SK-N-SH (cell line): ENCODE measurements around the gene TRMT1L. TPM values are rescaled to one million over a fixed set of nuclear protein-coding genes. Genes with fewer than 3 reads are reported as not detected.

ENCODE experiments used
- CTCF ChIA-PET: fragments of 300-600, 350-600 bp; formaldehyde crosslinking; extraction: SDS; loops from one replicate; lab custom pipeline; 2021; lab: Yijun Ruan, JAX
- POLR2A ChIA-PET: fragments of 350-600 bp; sonication (Branson Sonifier 250); formaldehyde crosslinking; extraction: SDS; loops from one replicate; lab custom pipeline; 2020; ENCODE audit warnings: antibody characterized with exemption, inconsistent platforms; lab: Yijun Ruan, JAX
- DNase-seq: peaks from one replicate; pipeline ENCODE4 v3.0.0; 2012
- H2AFZ ChIP-seq: fragments of 200-600 bp; sonication (generic); 2 replicates; pipeline ENCODE4 v1.8.1; 2016; ENCODE audit warnings: antibody characterized with exemption, mild to moderate bottlenecking, low read depth
- H3F3A ChIP-seq: fragments of 200-600 bp; sonication (generic); replicated peaks from 2 replicates; pipeline ENCODE3; 2016; ENCODE audit warnings: antibody characterized with exemption, mild to moderate bottlenecking; ENCODE audit not compliant: insufficient read depth
- H3K27ac ChIP-seq, 2 experiments: fragments of 200-500 bp in 1 of 2; fragments of 200-600 bp in 1 of 2; sonication (Bioruptor generic) in 1 of 2; sonication (generic), shearing (Covaris generic) in 1 of 2; 2 replicates each; pipeline versions ENCODE4 v1.5.1 to v1.6.1; 2014 to 2016; ENCODE audit warnings: low read depth in 2 of 2, inconsistent platforms in 1 of 2, low read length in 1 of 2, mild to moderate bottlenecking in 1 of 2, mixed read lengths in 1 of 2
- H3K27me3 ChIP-seq: fragments of 200-600 bp; sonication (generic), shearing (Covaris generic); 2 replicates; pipeline ENCODE4 v1.6.1; 2016; ENCODE audit warnings: mixed run types; ENCODE audit not compliant: insufficient read depth
- H3K36me3 ChIP-seq, 2 experiments: fragments of 200-500 bp in 1 of 2; fragments of 200-600 bp in 1 of 2; sonication (Bioruptor generic) in 1 of 2; sonication (generic) in 1 of 2; replicated peaks in 1 of 2; 2 replicates each; pipeline versions ENCODE3 to v1.5.1; 2014 to 2016; ENCODE audit warnings: low read length in 1 of 2, mild to moderate bottlenecking in 1 of 2; ENCODE audit not compliant: insufficient read depth in 2 of 2, control insufficient read depth in 1 of 2
- H3K4me1 ChIP-seq, 2 experiments: fragments of 200-500 bp in 1 of 2; fragments of 200-600 bp in 1 of 2; sonication (Bioruptor generic) in 1 of 2; sonication (generic), shearing (Covaris generic) in 1 of 2; 2 replicates each; pipeline versions ENCODE4 v1.5.1 to v1.6.1; 2014 to 2016; ENCODE audit warnings: low read depth in 1 of 2, low read length in 1 of 2, mixed run types in 1 of 2; ENCODE audit not compliant: insufficient read depth in 2 of 2, control insufficient read depth in 1 of 2
- H3K4me2 ChIP-seq: fragments of 200-600 bp; sonication (generic), shearing (Covaris generic); 2 replicates; pipeline ENCODE4 v1.6.1; 2017; ENCODE audit warnings: mixed run types
- H3K4me3 ChIP-seq, 2 experiments: fragments of 200-500 bp in 1 of 2; fragments of 200-600 bp in 1 of 2; sonication (Bioruptor generic) in 1 of 2; sonication (generic), shearing (Covaris generic) in 1 of 2; 2 replicates each; pipeline versions ENCODE4 v1.5.1 to v1.8.1; 2014 to 2016; ENCODE audit warnings: low read depth in 2 of 2, inconsistent platforms in 1 of 2, low read length in 1 of 2, mild to moderate bottlenecking in 1 of 2, mixed read lengths in 1 of 2, moderate library complexity in 1 of 2
- H3K79me2 ChIP-seq: fragments of 200-600 bp; sonication (generic); 2 replicates; pipeline ENCODE4 v1.8.1; 2017; ENCODE audit warnings: mild to moderate bottlenecking; ENCODE audit not compliant: insufficient read depth
- H3K9ac ChIP-seq: fragments of 200-600 bp; sonication (generic); 2 replicates; pipeline ENCODE4 v1.6.1; 2017; ENCODE audit warnings: mixed run types
- H3K9me2 ChIP-seq: fragments of 200-600 bp; sonication (generic); 2 replicates; pipeline ENCODE4 v1.6.1; 2017; ENCODE audit warnings: mixed run types
- H3K9me3 ChIP-seq: fragments of 200-600 bp; sonication (generic); 2 replicates; pipeline ENCODE4 v1.6.1; 2017; ENCODE audit warnings: mixed run types, mild to moderate bottlenecking, moderate library complexity
- H4K20me1 ChIP-seq: fragments of 200-600 bp; sonication (generic); 2 replicates; pipeline ENCODE4 v1.6.1; 2017; ENCODE audit warnings: mild to moderate bottlenecking, mixed run types; ENCODE audit not compliant: insufficient read depth
- ELF1 ChIP-seq: IDR thresholded peaks from 2 replicates; pipeline ENCODE4 v1.4.0; 2012
- FOSL2 ChIP-seq: IDR thresholded peaks from 2 replicates; pipeline ENCODE4 v1.4.0; 2012; ENCODE audit warnings: low read depth, mild to moderate bottlenecking, moderate library complexity, borderline replicate concordance
- GABPA ChIP-seq: IDR thresholded peaks from 2 replicates; pipeline ENCODE4 v1.4.0; 2012; ENCODE audit warnings: low read depth, mild to moderate bottlenecking
- JUND ChIP-seq: IDR thresholded peaks from 2 replicates; pipeline ENCODE4 v1.4.0; 2012
- MEF2A ChIP-seq: IDR thresholded peaks from 2 replicates; pipeline ENCODE4 v1.4.0; 2012; ENCODE audit warnings: low read depth, borderline replicate concordance
- MXI1 ChIP-seq: IDR thresholded peaks from 2 replicates; pipeline ENCODE4 v1.6.1; 2012; ENCODE audit warnings: mild to moderate bottlenecking, low read depth, low read length, improper control_type of control experiment
- NFIC ChIP-seq: IDR thresholded peaks from 2 replicates; pipeline ENCODE4 v1.4.0; 2012; ENCODE audit warnings: borderline replicate concordance
- PBX3 ChIP-seq: IDR thresholded peaks from 2 replicates; pipeline ENCODE4; 2012
- RCOR1 ChIP-seq: fragments of 150-350 bp; IDR thresholded peaks from 2 replicates; pipeline ENCODE4 v1.6.1; 2017; ENCODE audit warnings: antibody characterized with exemption, low read length
- RFX5 ChIP-seq: IDR thresholded peaks from 2 replicates; pipeline ENCODE4 v1.6.1; 2012; ENCODE audit warnings: mild to moderate bottlenecking, improper control_type of control experiment, low read length
- SIN3A ChIP-seq: IDR thresholded peaks from 2 replicates; pipeline ENCODE4 v1.6.1; 2012; ENCODE audit warnings: low read depth, mild to moderate bottlenecking, low read length, moderate library complexity, borderline replicate concordance
- SMC3 ChIP-seq: IDR thresholded peaks from 2 replicates; pipeline ENCODE4 v1.6.1; 2012; ENCODE audit warnings: low read depth, low read length, improper control_type of control experiment
- TAF1 ChIP-seq: IDR thresholded peaks from 2 replicates; pipeline ENCODE4 v1.6.1; 2012; ENCODE audit warnings: low read depth, mild to moderate bottlenecking, low read length, moderate library complexity, borderline replicate concordance
- TCF12 ChIP-seq: IDR thresholded peaks from 2 replicates; pipeline ENCODE4 v1.4.0; 2012
- TEAD4 ChIP-seq: IDR thresholded peaks from 2 replicates; pipeline ENCODE4 v1.4.0; 2012; ENCODE audit warnings: mild to moderate bottlenecking, borderline replicate concordance; ENCODE audit not compliant: insufficient read depth
- USF1 ChIP-seq: IDR thresholded peaks from 2 replicates; pipeline ENCODE4 v1.4.0; 2012; ENCODE audit warnings: low read depth, borderline replicate concordance
- YY1 ChIP-seq: IDR thresholded peaks from 2 replicates; pipeline ENCODE4 v1.4.0; 2012; ENCODE audit warnings: low read depth, mild to moderate bottlenecking
- ZBTB33 ChIP-seq: IDR thresholded peaks from 2 replicates; pipeline ENCODE4 v1.4.0; 2012; ENCODE audit warnings: low read depth, borderline replicate concordance
- WGBS: methylation state at CpG from one replicate; pipeline ENCODE4 v1.1.6; 2017; ENCODE audit warnings: low lambda C conversion rate; 5-methylcytosine and 5-hydroxymethylcytosine counted together
- polyA plus RNA-seq, 3 experiments: library from polyadenylated mRNA; depleted of rRNA; stranded (reverse); fragments of >200 nt; gene quantifications; 2 replicates each; pipeline ENCODE4 v1.2.3, GENCODE V29; 2012
- TF ChIP-seq, protein P1 (sequence below): fragments of 200-600 bp; sonication (generic); IDR thresholded peaks from 2 replicates; pipeline ENCODE4 v1.6.1; 2017; ENCODE audit warnings: antibody characterized with exemption, mild to moderate bottlenecking, moderate library complexity

The TRMT1L gene
- polyA plus RNA-seq, 1 of the 3 experiments (the other 2 are of a cell fraction) = 12.2 TPM

- no peak overlapping the region for H3K4me2 ChIP-seq
- H3K27me3 ChIP-seq = no peaks in the 10 kb centered on the region
- no peak for TF ChIP-seq MEF2A
- TF ChIP-seq PBX3 = no peak
- no peak for TF ChIP-seq RCOR1
- no peak for TF ChIP-seq TAF1
- TF ChIP-seq MXI1 = no peak
- no peak for TF ChIP-seq TCF12
- TF ChIP-seq, protein P1, sequence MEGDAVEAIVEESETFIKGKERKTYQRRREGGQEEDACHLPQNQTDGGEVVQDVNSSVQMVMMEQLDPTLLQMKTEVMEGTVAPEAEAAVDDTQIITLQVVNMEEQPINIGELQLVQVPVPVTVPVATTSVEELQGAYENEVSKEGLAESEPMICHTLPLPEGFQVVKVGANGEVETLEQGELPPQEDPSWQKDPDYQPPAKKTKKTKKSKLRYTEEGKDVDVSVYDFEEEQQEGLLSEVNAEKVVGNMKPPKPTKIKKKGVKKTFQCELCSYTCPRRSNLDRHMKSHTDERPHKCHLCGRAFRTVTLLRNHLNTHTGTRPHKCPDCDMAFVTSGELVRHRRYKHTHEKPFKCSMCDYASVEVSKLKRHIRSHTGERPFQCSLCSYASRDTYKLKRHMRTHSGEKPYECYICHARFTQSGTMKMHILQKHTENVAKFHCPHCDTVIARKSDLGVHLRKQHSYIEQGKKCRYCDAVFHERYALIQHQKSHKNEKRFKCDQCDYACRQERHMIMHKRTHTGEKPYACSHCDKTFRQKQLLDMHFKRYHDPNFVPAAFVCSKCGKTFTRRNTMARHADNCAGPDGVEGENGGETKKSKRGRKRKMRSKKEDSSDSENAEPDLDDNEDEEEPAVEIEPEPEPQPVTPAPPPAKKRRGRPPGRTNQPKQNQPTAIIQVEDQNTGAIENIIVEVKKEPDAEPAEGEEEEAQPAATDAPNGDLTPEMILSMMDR = no peak
- no peak for TF ChIP-seq RFX5
- TF ChIP-seq, all 33 proteins: peak for 0
- Histone ChIP-seq H3K9ac (no peak overlapping the region), H3K9me3 (no peaks in the 10 kb centered on the region), H3K79me2 (no peaks in the 10 kb centered on the region), H3K4me3 (no peak overlapping the region), H3F3A (no peaks in the 10 kb centered on the region), H3K9me2 (no peaks in the 10 kb centered on the region), H3K4me1 (no peaks in the 10 kb centered on the region; a peak in 1 of 4 replicates), H3K36me3 (peaks cover 55 to 58% of the 10 kb centered on the region in 2 experiments), H4K20me1 (no peaks in the 10 kb centered on the region), H3K27ac (no peak overlapping the region), H2AFZ (no peak overlapping the region)
- DNase-seq = no peak
- ChIA-PET POLR2A (interaction anchor here (0.6 kb wide), 1 partner anchor 14 kb away, joined by 3 read pairs; no protein-coding TSS in a partner anchor), CTCF (no interaction called here)
- WGBS = 99% methylated on average over 2 of the region's 2 CpGs
These were observed 62.0 kb downstream of the TRMT1L start for GRCh38 chr1:185094761-185095160.

DNA sequence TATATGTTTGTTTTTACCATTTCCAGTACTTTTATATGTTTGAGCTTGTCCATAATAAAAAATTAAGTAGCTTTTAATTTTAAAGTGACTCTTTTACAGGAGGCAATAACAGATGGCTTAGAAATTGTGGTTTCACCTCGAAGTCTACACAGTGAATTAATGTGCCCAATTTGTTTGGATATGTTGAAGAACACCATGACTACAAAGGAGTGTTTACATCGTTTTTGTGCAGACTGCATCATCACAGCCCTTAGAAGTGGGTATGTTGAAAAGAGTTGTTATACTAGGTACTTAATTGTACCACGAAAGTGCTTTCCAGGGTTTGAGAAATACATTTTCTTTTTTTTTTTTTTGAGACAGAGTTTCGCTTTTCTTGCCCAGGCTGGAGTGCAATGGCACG lies 65.3 kb downstream of the TRMT1L start:
- Histone ChIP-seq H3K9me2 (no peaks in the 10 kb centered on the region), H3K4me2 (no peak overlapping the region), H3K4me1 (no peaks in the 10 kb centered on the region), H3K36me3 (peaks cover 55 to 61% of the 10 kb centered on the region in 2 experiments), H3K4me3 (no peak overlapping the region), H3K27ac (no peak overlapping the region), H3F3A (no peaks in the 10 kb centered on the region), H2AFZ (no peak overlapping the region), H3K9ac (no peak overlapping the region), H3K9me3 (no peaks in the 10 kb centered on the region), H3K79me2 (peaks cover 9% of the 10 kb centered on the region; the same call in 1 of the 2 replicates), H3K27me3 (no peaks in the 10 kb centered on the region), H4K20me1 (no peaks in the 10 kb centered on the region)
- TF ChIP-seq PBX3 = no peak
- TF ChIP-seq JUND = no peak
- no peak for TF ChIP-seq MXI1
- TF ChIP-seq YY1 = no peak
- TF ChIP-seq FOSL2 = no peak
- TF ChIP-seq RCOR1 = no peak
- no peak for TF ChIP-seq MEF2A
- no peak for TF ChIP-seq NFIC
- TF ChIP-seq SIN3A = no peak
- no peak for TF ChIP-seq ZBTB33
- TF ChIP-seq USF1 = no peak
- no peak for TF ChIP-seq SMC3
- TF ChIP-seq ELF1 = no peak
- no peak for TF ChIP-seq GABPA
- no peak for TF ChIP-seq TEAD4
- TF ChIP-seq TCF12 = no peak
- no peak for DNase-seq
- ChIA-PET POLR2A (no interaction called here), CTCF (interaction anchor here (1.5 kb wide), 1 partner anchor 286 kb away, joined by 4 read pairs; no protein-coding TSS in a partner anchor)
- 95% methylated on average over 5 of the region's 5 CpGs for WGBS
